Testis (tissue), 2 donors: ENCODE measurements around the gene SLC18A2.

Experiments used
- CTCF ChIP-seq, 3 experiments: fragments of 450-650 bp in 2 of 3; fragments of 200-600 bp in 1 of 3; sonication (generic) in 1 of 3; IDR thresholded peaks; one replicate each; pipeline ENCODE4 v1.5.1; 2016 to 2019; ENCODE audit warnings: antibody characterized with exemption in 3 of 3, mild to moderate bottlenecking in 2 of 3, moderate library complexity in 1 of 3
- POLR2A ChIP-seq: fragments of 450-650 bp; IDR thresholded peaks from one replicate; pipeline ENCODE4 v1.6.1; 2017; ENCODE audit warnings: antibody characterized with exemption, mild to moderate bottlenecking, moderate library complexity

- TF ChIP-seq CTCF (IDR thresholded peaks at IDR 0.05) (no peak), POLR2A (no peak)
Measured at GRCh38 chr10:117316701-117317100, 75.8 kb downstream of the SLC18A2 start.
